Activated naive CD4-positive, alpha-beta T cell treated with anti-CD3 and anti-CD28 coated beads, Interleukin-2, amount 50 U/mL, for 72 hours (primary cell): ENCODE data around the gene NOP53. TPM values are rescaled to one million over a fixed set of nuclear protein-coding genes. Genes with fewer than 3 reads are reported as not detected.
"Not testable (repeated sequence)": the region's sequence is repeated elsewhere in the genome, so short reads cannot be mapped to it uniquely, and the experiment has no call there.

Experiments used
- ATAC-seq, 2 donors: fragments of 150-1000 bp; cut with Tn5 transposase; 2 replicates each; pipeline ENCODE4 v1.10.0; 2021; ENCODE audit warnings: mild to moderate bottlenecking in 2 of 2, moderate library complexity in 2 of 2
- DNase-seq, 2 donors: peaks; one replicate each; pipeline ENCODE4 v3.0.0; 2021 to 2022; ENCODE audit warnings: low spot score in 2 of 2
- H3K27ac Mint-ChIP-seq, 2 donors: one replicate each; pipeline ENCODE4 v1.8.0; 2022; ENCODE audit warnings: mild to moderate bottlenecking in 2 of 2, mixed read lengths in 2 of 2
- H3K36me3 Mint-ChIP-seq, 2 donors: one replicate each; pipeline ENCODE4 v1.8.0; 2022; ENCODE audit warnings: mixed read lengths in 2 of 2
- H3K9me3 Mint-ChIP-seq, 2 donors: one replicate each; pipeline ENCODE4 v1.8.0; 2022; ENCODE audit warnings: mixed read lengths in 2 of 2
- total RNA-seq, 2 donors: library from RNA; stranded (reverse); gene quantifications; one replicate each; pipeline ENCODE4 v1.2.3, GENCODE V29; 2022

NOP53 gene
- total RNA-seq, 2 donors from 2014 or later, result 324 to 421 TPM

GRCh38 chr19:47804451-47804850, 59.1 kb downstream of the NOP53 start, which contains the start of gene TPRX1:
Gene TPRX1 (minus strand): TSS chr19:47804551. CDS start chr19:47804539, 12 bp downstream.
- H3K36me3 Mint-ChIP-seq, ATAC-seq, DNase-seq, H3K27ac Mint-ChIP-seq: not testable (repeated sequence)
- peaks cover 0 to 10% of the 10 kb centered on the region in 2 donors for H3K9me3 Mint-ChIP-seq

- no peak for DNase-seq
- ATAC-seq, result no peak
- Mint-ChIP-seq H3K27ac (no peak overlapping the region), H3K9me3 (peaks cover 0 to 10% of the 10 kb centered on the region in 2 donors), H3K36me3 (peaks cover 0 to 9% of the 10 kb centered on the region in 2 donors)
Observed at GRCh38 chr19:47805313-47805712, 60.0 kb downstream of the NOP53 start.

DNA sequence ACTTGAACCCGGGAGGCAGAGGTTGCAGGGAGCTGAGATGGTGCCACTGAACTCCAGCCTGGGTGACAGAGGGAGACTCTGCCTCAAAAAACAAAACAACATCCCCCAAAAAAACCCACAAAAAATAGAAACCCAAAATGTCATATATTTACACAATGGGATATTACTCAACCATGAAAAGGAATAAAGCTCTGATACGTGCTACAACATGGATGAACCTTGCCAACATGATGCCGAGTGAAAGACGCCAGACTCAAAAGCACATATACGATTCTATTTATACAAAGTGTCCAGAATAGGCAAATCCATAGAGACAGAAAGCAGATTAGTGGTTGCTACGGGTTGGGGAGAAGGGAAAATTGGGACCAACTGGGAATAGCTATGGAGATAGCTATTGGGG, 61.1 kb downstream of the NOP53 start:
- peaks cover 0 to 2% of the 10 kb centered on the region in 2 donors for H3K36me3 Mint-ChIP-seq
- no peak overlapping the region for H3K27ac Mint-ChIP-seq
- peaks cover 0 to 4% of the 10 kb centered on the region in 2 donors for H3K9me3 Mint-ChIP-seq
- no peak for DNase-seq
- ATAC-seq, result no peak

Other genes with a start within 250 kb of the NOP53 start
- gene NAPA, start 230.5 kb upstream of the NOP53 start, total RNA-seq, result 10 to 100 TPM; 69.7 to 78.5 TPM
- under 1 TPM; 0.31 to 0.57 TPM for gene ZNF541, start 172.4 kb upstream of the NOP53 start, total RNA-seq
- gene BICRA, start 136.4 kb upstream of the NOP53 start, total RNA-seq, result 10 to 100 TPM; 13.3 to 26.3 TPM
- 1 to 10 TPM; 1.1 to 2.0 TPM for gene EHD2, start 32.1 kb upstream of the NOP53 start, total RNA-seq
- gene SELENOW, start 33.2 kb downstream of the NOP53 start, total RNA-seq, result 100 to 1,000 TPM; 120 TPM
- gene TPRX1, start 59.0 kb downstream of the NOP53 start, total RNA-seq, result not detected
- gene CRX, start 76.4 kb downstream of the NOP53 start, total RNA-seq, result not detected
- gene TPRX2, start 113.7 kb downstream of the NOP53 start, total RNA-seq, result not detected
- not detected for gene SULT2A1, start 140.8 kb downstream of the NOP53 start, total RNA-seq
- not detected for gene BSPH1, start 246.6 kb downstream of the NOP53 start, total RNA-seq
- not detected for gene ELSPBP1, start 249.1 kb downstream of the NOP53 start, total RNA-seq